GM12801 (cell line): Measurements from ENCODE around the gene COL6A3.

Source experiments
- TF ChIP-seq, protein P1 (sequence below): IDR thresholded peaks from one replicate; pipeline ENCODE4 v1.5.1; 2011; ENCODE audit warnings: control low read depth; ENCODE audit not compliant: insufficient read length; ENCODE audit errors: extremely low read depth

The COL6A3 gene

DNA sequence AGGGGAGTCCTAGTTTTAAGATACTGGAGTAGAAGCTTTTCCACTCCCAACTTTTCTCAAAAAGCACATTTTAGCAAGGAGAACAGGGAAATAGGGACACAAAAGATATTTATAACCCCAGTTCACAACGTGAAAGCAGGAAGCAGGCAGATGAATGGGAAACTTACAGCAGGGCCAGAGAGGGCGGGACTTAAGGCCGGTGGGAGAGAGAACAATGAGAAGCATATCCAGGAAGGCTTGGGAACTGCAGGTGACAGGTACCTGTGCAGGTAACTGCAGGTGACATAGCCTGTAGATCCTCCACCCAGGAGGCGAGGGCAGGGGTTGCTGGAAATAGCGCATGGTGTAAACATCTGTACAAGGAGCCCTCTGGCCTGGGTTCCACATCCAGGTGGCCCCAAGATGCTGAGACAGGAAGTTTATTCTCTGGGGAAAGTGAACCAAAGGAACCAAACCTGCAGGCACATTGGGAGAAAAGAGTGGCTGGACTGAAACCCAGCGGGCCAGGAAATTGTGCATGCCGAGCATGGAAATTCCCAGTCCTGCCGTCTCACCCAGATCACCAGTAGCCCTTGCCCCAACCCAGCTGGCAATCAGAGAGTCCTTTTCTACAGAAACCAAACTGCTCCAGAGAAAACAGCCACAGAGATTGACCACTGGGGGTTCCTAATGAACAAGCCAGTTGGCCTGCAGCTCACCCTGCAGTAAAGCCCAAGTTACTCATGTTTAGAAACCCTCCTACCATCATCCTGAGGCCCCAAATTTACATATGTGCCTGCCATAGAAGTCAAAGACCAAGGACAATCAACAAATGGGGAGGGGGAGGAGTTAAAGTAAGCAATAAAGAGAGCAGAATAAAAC is 24.3 kb upstream of the COL6A3 start:
- TF ChIP-seq, protein P1, sequence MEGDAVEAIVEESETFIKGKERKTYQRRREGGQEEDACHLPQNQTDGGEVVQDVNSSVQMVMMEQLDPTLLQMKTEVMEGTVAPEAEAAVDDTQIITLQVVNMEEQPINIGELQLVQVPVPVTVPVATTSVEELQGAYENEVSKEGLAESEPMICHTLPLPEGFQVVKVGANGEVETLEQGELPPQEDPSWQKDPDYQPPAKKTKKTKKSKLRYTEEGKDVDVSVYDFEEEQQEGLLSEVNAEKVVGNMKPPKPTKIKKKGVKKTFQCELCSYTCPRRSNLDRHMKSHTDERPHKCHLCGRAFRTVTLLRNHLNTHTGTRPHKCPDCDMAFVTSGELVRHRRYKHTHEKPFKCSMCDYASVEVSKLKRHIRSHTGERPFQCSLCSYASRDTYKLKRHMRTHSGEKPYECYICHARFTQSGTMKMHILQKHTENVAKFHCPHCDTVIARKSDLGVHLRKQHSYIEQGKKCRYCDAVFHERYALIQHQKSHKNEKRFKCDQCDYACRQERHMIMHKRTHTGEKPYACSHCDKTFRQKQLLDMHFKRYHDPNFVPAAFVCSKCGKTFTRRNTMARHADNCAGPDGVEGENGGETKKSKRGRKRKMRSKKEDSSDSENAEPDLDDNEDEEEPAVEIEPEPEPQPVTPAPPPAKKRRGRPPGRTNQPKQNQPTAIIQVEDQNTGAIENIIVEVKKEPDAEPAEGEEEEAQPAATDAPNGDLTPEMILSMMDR, result no peak

DNA sequence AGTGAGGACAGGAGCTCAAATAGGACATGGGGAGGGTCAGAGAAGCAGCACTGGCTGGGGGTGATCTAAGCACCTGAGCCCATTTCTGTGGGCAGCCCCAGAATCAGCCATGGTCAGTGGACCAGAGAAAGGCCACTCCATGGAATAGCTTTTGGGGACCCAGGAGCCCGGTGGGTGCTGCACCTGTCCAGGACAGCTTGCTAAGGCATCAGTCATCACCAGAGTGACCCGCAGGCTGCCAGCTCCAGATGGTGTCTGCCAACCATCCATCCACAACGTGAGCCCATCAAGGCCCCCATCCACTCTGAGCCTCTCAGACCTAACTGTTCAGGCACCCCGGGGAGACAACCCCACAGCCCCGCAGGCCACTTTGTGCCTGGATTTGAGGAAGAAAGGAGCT is 23.6 kb upstream of the COL6A3 start:
- TF ChIP-seq, protein P1, result no peak

DNA sequence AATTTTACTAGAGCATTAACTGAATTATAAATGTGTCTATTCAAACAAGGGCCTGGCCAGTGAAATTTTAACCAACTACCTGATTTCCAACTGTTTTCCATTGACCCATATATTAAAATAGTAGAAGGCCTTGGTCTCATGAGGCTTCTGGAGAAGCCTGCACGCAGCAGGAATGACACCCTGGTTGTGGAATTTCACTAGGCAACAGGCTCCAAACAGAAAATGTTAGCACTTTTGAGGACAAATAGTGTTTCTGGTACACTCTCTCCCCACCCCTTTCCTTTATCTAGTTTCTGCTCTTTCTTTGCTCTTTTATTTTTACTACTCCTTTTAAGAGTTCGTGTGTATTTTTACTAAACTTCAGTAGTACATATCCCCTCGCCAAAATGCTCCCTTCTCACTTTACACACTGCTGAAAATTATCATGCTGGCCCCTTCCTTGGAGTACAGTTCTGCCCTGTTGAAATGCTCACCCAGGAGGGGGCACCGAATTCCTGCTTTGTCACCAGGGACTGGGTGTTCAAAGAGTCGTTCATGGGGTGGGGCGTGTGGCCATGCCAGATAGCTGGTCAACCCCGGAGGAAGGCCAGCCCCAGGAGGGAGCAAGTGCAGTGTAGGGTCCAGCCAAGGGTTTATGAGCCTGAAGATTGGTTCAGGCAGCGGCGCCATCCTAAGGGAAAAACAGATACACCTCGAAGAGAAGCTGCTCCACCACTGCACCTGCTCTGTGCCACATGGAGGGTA is 22.1 kb upstream of the COL6A3 start:
- TF ChIP-seq, protein P1, result no peak

DNA sequence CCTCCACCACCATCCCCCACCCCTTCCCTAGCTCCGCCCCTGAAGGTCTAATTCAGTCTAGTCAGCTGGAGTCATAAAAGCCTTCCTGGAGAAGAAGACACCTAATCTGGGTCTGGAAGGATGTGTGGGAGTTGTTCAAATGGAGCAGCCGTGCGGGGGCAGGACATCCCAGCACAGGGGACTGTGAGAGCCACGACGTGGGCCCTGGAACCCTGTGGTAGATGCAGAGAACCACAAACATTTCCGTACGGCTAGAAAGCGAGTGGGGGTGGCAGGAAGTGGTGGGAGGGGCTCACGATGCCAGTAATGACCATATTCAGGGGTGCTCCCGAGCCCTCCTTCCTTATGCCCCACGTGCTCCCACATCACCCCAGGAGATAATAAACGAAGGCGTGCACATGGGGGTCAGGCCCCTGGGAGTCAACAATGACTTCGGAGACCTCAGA is 20.9 kb upstream of the COL6A3 start:
- TF ChIP-seq, protein P1, result no peak

DNA sequence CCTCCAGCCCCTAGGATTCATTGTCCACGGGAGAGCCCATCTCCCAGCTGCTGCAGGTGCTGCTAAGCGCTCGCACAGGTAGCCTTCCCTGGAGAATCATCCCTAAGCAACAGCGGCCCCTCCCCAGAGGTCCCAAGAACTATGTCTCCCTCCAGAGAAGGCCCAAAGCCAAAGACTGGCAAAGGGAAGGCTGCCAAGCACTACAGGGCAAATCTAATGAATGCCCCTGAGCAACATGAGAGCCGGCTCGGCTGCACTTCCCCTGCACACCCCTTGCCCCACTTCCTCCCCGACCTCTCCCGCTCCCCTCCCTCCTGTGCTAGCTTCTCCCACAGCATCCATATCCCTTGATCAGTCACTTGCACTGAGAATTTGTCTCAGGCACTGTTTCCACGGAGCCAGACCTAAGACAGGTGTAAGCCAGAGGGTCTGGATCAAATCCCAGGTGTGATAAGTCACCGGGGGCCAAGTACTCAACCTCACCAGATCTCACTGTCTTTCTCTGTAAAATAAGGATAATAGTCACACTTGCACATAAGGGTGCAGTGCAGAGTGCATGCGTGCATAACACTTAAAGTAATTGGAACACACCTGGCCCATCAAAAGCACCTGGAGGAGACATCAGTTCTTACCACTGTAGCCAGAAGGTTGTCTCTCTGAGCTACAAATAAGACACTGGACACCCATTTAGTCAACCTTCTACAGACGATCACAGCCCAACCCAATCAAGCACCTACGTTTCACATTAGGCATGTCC is 20.1 kb upstream of the COL6A3 start:
- TF ChIP-seq, protein P1, result no peak

DNA sequence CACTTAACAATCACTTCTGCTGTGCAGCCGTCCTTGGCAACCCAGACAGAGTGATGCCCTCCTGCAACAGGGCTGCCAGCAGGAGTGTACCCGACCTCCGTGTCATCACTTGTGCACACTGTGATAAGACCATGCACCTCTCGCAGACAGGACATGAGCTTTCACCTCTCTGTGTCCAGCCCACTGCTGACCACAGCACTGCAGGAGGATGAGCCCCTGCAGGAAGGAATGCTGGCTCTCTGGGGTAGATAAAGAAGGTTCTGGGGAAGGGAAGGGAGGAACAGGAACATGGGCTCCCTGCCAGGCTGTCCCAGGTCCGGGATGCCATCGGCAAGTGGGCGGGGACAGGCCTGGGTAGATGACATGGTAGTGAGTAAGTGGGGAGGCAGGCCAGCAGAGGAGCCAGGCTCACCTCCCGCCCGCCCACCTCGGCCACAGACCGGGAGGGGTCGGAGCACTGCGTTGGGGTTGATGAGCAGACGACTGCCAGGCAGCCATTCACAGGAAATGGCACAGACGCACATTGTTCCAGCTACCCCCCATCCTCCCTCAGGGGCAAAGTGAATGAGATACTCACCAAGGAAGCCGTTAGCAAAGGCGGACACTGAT is 18.6 kb upstream of the COL6A3 start:
- TF ChIP-seq, protein P1, result no peak
